Measurements from ENCODE around the gene TACR2. TPM values are rescaled to one million over a fixed set of nuclear protein-coding genes. Genes with fewer than 3 reads are reported as not detected.
"Not testable (repeated sequence)": the region's sequence is repeated elsewhere in the genome, so short reads cannot be mapped to it uniquely, and the experiment has no call there.

Gene TACR2
- total RNA-seq, 2 experiments from 2014 or later, result not detected

DNA sequence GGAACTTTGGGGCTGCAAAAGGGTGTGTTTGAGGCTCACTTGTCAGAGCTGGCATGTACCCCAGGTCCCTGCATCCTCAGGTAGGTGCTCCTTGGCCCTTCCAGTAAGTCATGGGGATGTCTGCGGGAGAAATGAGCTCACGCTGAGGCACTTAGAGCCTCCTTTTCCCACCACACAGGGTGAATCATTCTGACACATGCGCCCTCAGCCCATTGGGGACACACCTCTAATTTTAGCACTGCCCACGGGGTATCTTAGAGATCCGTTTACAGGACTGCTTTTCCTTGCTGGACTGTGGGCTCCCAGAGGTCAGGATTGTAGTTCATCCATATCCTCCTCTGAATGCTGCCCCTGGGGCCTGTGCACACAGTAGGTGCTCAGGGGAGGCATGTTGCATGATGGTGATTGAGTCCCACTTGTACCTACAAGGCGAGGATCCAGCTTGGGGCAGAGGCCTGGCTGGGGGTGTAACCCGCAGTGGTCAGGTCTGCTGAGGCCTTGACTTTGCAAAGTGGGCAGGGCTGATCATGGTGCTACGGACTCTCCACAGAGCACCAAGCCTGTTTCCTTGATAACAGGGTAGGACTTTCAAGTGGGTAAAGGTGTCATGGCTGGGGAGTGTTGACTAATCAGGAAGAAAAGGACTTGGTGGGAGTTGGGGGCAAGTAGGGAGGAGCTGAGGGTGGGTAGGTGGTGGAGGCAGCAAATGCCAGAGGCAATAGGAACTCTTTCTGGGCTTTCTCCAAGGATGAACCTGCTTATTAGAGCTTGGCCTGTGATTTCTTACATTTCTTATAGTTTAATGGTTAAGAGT lies 40.4 kb upstream of the TACR2 start:
- H3K4me1 Mint-ChIP-seq, result peaks cover 7% of the 10 kb centered on the region
- ATAC-seq (ENCODE audit: low read depth) (no peak), DNase-seq (no peak)
- POLR2A ChIA-PET, result interaction anchor here (1.5 kb wide), 1 partner anchor 9 kb away, joined by 5 read pairs; no protein-coding TSS in a partner anchor
- peaks cover 12% of the 10 kb centered on the region for H3K27me3 Mint-ChIP-seq
- no peaks in the 10 kb centered on the region for H3K9me3 Mint-ChIP-seq
- no peak overlapping the region for H3K27ac Mint-ChIP-seq
- peaks cover 1% of the 10 kb centered on the region for H3K36me3 Mint-ChIP-seq
- H3K4me3 Mint-ChIP-seq, result no peak overlapping the region

DNA sequence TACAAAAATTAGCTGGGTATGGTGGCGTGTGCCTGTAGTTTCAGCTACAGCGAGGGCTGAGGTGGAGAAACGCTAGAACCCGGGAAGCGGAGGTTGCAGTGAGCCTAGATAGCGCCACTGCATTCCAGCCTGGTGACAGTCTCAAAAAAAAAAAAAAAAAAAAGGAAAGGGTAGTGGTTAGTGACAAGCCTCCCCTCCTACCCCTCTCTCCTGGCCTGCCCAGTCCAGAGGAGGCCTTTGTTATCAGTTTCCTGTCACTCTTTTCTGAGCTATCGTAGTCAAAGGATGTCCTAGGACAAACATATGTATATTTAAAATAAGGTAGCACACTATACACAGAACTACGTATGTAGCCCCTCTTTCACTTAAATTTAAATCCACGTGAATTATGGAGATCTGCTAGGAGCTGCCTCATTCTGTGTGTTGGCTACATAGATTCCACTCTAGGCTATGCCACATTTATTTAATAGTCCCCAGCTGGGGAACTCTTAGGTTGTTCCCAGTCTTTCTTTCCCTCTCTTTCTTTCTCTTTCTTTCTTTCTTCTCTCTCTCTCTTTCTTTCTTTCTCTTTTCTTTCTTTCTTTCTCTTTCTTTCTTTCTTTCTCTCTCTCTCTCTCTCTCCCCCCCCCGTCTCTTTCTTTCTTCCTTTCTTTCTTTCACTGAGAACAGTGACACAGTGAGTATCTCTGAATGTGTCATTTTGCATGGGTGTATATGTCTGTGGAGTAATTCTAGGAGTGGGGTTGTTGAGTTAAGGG lies 38.5 kb upstream of the TACR2 start:
- peaks cover 8% of the 10 kb centered on the region for H3K4me1 Mint-ChIP-seq
- DNase-seq (no peak), ATAC-seq (ENCODE audit: low read depth) (no peak)
- POLR2A ChIA-PET, result interaction anchor here (0.7 kb wide), 1 partner anchor 11 kb away, joined by 4 read pairs; no protein-coding TSS in a partner anchor
- peaks cover 13% of the 10 kb centered on the region for H3K27me3 Mint-ChIP-seq
- H3K36me3 Mint-ChIP-seq, result peaks cover 1% of the 10 kb centered on the region
- no peak overlapping the region for H3K27ac Mint-ChIP-seq
- no peaks in the 10 kb centered on the region for H3K9me3 Mint-ChIP-seq
- no peak overlapping the region for H3K4me3 Mint-ChIP-seq

DNA sequence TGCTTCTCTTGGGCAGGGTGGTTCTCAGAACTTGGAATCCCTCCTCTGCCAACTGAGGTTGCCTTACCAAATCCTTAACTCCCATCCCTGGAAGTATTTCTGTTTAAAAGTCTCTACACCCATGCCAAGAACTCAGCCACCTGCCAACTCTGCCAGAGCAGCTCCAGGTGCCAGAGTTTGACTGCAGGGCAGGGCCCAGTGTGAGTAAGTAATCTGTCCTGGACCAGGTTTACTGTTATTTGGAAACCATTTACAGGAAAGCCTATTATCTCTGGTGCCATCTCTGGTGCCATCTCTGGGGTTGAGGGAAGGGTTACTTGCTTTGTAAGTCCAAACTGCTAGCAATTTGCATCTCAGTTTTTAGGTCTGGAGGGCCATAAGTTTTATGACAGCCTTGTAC lies 37.1 kb upstream of the TACR2 start:
- peaks cover 14% of the 10 kb centered on the region for H3K4me1 Mint-ChIP-seq
- H3K4me3 Mint-ChIP-seq, result no peak overlapping the region
- no peaks in the 10 kb centered on the region for H3K9me3 Mint-ChIP-seq
- peaks cover 1% of the 10 kb centered on the region for H3K36me3 Mint-ChIP-seq
- H3K27me3 Mint-ChIP-seq, result peaks cover 13% of the 10 kb centered on the region
- no peak overlapping the region for H3K27ac Mint-ChIP-seq
- no peak for ATAC-seq (ENCODE audit: low read depth)
- no peak for DNase-seq
- POLR2A ChIA-PET, result no interaction called here

DNA sequence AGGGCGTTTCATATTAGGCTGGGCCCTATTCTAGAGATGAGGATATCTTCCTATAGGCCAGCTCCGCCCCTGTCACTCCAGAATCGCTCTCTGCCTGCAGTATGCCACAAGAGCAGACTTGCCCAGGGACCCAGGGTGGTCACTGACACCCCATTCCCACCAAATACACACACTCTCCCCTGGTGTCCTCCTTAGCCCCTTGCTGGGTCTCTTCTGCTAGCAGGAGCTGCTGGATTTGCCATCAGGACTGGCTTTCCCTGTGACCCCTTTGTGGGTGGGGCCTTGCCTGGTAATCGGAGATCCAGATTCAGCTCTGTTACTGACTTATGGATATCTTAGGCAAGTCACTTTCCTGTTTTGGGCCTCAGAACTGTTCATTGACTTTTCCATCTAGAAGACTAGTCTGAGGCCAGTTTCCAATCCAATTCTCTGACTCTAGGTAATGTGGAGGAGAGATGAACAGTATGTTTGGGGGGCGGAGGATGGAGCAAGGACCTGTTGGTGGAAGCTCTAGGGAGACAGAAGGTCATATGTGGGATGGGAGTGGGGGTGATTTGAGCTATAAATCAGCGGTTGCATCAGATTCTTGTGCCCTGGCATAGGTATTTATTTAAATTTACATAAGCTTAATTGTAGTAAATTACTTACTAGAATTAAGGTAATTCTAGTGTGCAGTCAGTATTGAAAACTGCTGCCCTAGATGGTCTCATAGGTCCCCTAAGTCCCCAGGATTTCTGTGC lies 36.1 kb upstream of the TACR2 start:
- Mint-ChIP-seq H3K4me3 (peak overlapping the region; percentile 89), H3K9me3 (no peaks in the 10 kb centered on the region), H3K36me3 (peaks cover 1% of the 10 kb centered on the region), H3K4me1 (peaks cover 19% of the 10 kb centered on the region), H3K27me3 (peaks cover 19% of the 10 kb centered on the region), H3K27ac (no peak overlapping the region)
- DNase-seq (no peak), ATAC-seq (ENCODE audit: low read depth) (no peak)
- POLR2A ChIA-PET, result no interaction called here

DNA sequence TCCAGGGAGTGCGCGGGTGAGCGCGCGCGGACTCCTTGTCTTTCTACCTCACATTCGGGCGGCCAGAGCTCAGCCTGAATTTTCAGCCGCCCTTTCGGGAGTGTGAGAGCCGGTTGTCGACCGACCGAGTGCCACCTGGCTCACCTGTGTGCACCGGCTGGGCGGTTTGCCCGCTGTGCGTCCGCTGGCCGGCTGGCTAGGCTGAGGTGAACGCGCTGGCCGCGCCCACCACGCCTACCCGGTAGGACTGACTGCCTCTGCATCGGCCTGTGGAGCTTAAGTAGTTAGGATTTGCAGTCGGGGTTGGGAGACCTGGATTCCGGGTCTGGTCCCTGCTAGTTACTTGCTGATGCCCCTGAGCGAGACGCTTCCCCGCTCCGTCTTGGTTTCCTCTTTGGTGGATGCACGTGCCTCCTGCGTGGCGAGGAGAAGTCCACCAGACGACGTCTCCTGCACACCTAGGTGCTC lies 35.1 kb upstream of the TACR2 start:
- H3K4me3 Mint-ChIP-seq, result peak overlapping the region; percentile 89
- H3K4me1 Mint-ChIP-seq, result peaks cover 19% of the 10 kb centered on the region
- POLR2A ChIA-PET, result interaction anchor here (1.6 kb wide), 1 partner anchor 14 kb away, joined by 7 read pairs; no protein-coding TSS in a partner anchor
- no peaks in the 10 kb centered on the region for H3K9me3 Mint-ChIP-seq
- no peak for ATAC-seq (ENCODE audit: low read depth)
- peaks cover 1% of the 10 kb centered on the region for H3K36me3 Mint-ChIP-seq
- peaks cover 22% of the 10 kb centered on the region for H3K27me3 Mint-ChIP-seq
- no peak for DNase-seq
- no peak overlapping the region for H3K27ac Mint-ChIP-seq

DNA sequence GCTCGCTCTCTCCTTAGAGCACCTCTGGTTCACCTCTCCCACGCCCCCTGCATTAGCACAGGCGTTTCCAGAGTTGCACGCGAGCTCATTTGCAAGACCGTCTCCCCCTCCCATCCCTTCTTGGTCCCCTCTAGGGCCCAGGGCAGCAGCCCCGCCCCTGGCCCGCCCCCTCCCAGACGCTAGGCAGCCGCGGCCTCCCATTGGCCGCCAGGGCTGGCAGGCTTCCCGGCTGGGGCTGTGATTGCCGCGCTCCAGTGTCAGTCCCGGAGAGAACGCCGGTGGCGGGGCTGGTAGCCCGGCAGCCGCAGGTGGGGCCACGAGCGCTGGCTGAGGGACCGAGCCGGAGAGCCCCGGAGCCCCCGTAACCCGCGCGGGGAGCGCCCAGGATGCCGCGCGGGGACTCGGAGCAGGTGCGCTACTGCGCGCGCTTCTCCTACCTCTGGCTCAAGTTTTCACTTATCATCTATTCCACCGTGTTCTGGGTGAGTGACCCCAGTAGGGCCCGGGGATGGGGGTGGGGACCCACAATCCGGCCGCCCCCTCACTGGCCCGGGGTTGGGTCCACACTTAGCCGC lies 34.6 kb upstream of the TACR2 start, which contains the start of gene TSPAN15:
TSPAN15 (plus strand) TSS at position 257 of the 575 bp plus-strand sequence; CDS start at position 387, 130 bp downstream.
- Mint-ChIP-seq H3K27me3 (peaks cover 22% of the 10 kb centered on the region), H3K27ac (no peak within 1 kb of the TSS), H3K36me3 (peaks cover 1% of the 10 kb centered on the region), H3K4me3 (peak within 1 kb of the TSS; percentile 89), H3K4me1 (peaks cover 19% of the 10 kb centered on the region), H3K9me3 (no peaks in the 10 kb centered on the region)
- POLR2A ChIA-PET, result interaction anchor here (1.6 kb wide), 1 partner anchor 14 kb away, joined by 7 read pairs; no protein-coding TSS in a partner anchor
- peak; percentile 82 for DNase-seq
- peak; percentile 94 for ATAC-seq (ENCODE audit: low read depth)

DNA sequence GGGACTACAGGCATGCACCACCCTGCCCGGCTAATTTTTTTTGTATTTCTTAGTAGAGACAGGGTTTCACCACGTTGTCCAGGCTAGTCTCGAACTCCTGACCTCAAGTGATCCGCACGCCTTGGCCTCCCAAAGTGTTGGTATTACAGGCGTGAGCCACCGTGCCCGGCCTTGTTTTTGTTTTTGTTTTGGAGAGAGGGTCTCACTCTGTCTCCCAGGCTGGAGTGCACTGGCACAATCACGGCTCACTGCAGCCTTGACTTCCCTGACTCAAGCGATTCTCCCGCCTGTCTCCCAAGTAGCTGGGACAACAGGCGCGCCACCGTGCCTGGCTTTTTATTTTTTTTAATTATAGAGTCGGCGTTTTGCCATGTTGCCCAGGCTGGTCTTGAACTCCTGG lies 33.7 kb upstream of the TACR2 start:
- H3K9me3 Mint-ChIP-seq; DNase-seq; ATAC-seq (ENCODE audit: low read depth); H3K36me3 Mint-ChIP-seq; H3K27ac Mint-ChIP-seq; H3K4me3 Mint-ChIP-seq: not testable (repeated sequence)
- peaks cover 21% of the 10 kb centered on the region for H3K27me3 Mint-ChIP-seq
- H3K4me1 Mint-ChIP-seq, result peaks cover 19% of the 10 kb centered on the region
- POLR2A ChIA-PET, result interaction anchor here (1.6 to 2.2 kb wide), 2 partner anchors 15 kb away, joined by 6 to 7 read pairs; no protein-coding TSS in a partner anchor

DNA sequence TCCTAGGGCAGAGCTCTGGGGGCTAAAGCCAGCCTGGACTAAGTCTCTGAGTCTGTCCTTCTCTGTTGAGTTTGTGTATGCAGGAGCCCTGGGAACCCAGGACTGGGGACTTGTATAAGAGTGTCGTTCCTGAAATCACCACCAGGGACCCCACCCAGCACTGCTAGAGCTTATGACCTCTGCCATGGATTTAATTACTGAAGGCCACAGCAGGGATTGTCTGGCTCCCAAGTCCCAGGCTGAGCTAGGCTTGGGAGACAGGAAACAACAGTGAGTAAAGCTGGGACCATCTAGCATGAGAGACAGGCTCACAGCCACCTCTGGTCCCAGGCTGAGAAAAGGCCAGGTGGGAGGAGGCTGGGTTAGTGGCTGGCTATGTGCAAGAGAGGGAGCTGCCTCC lies 33.1 kb upstream of the TACR2 start:
- DNase-seq (peak; percentile 47), ATAC-seq (ENCODE audit: low read depth) (peak; percentile 62)
- Mint-ChIP-seq H3K27me3 (peaks cover 24% of the 10 kb centered on the region), H3K4me3 (peak overlapping the region; percentile 7), H3K4me1 (peaks cover 19% of the 10 kb centered on the region), H3K9me3 (no peaks in the 10 kb centered on the region), H3K27ac (peak overlapping the region; percentile 74), H3K36me3 (peaks cover 1% of the 10 kb centered on the region)
- POLR2A ChIA-PET, result interaction anchor here (2.2 kb wide), 1 partner anchor 16 kb away, joined by 6 read pairs; no protein-coding TSS in a partner anchor

DNA sequence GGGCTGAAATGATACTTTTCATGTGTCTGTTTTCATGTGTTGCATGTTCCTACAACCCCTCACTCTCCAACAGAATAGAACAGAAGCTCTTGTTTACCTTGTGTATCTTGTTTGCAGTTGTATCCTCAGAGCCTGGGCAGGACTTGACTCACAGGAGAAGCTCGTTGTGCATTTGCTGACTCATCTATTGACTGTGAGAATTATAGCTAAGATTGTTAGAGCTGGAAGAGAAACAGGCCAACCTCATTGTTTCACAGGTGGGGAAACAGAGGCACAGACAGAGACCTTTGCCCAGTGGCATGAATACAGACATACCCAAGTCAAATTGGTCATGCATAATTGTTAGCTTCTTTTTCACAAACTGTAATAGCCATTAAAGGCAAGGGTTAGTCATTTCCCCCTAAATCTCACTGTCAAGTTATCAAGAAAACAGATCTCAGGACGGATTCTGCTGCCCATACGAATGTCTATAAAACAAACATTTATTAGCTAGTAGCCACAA lies 30.0 kb upstream of the TACR2 start:
- Mint-ChIP-seq H3K27ac (no peak overlapping the region), H3K36me3 (no peaks in the 10 kb centered on the region), H3K4me1 (peaks cover 17% of the 10 kb centered on the region), H3K4me3 (no peak overlapping the region), H3K9me3 (no peaks in the 10 kb centered on the region), H3K27me3 (peaks cover 17% of the 10 kb centered on the region)
- POLR2A ChIA-PET, result interaction anchor here (0.7 to 1.4 kb wide), 3 partner anchors 10 to 19 kb away, joined by 3 to 5 read pairs (median 3); no protein-coding TSS in a partner anchor
- ATAC-seq (ENCODE audit: low read depth) (no peak), DNase-seq (no peak)

DNA sequence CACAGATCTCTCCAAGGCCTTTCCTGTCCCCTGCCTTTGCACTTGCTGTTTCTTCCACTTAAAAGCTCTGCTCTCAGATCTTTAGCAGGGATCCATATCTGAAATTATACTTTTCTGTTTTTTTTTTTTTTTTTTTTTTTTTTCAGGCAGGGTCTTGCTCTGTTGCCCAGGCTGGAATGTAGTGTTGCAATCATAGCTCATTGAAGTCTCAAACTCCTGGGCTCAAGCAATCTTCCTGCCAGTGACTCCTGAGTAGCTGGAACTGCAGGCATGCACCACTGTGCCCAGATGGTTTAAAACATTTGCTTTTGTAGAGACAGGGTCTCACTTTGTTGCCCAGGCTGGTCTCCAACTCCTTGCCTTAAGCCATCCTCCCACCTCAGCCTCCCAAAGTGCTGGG lies 29.5 kb upstream of the TACR2 start:
- POLR2A ChIA-PET, result interaction anchor here (0.7 to 1.4 kb wide), 2 partner anchors 13 to 19 kb away, joined by 3 to 5 read pairs; no protein-coding TSS in a partner anchor
- ATAC-seq (ENCODE audit: low read depth), result no peak
- no peak for DNase-seq
- Mint-ChIP-seq H3K4me3 (no peak overlapping the region), H3K36me3 (no peaks in the 10 kb centered on the region), H3K4me1 (peaks cover 16% of the 10 kb centered on the region), H3K27me3 (peaks cover 17% of the 10 kb centered on the region), H3K27ac (no peak overlapping the region), H3K9me3 (no peaks in the 10 kb centered on the region)

DNA sequence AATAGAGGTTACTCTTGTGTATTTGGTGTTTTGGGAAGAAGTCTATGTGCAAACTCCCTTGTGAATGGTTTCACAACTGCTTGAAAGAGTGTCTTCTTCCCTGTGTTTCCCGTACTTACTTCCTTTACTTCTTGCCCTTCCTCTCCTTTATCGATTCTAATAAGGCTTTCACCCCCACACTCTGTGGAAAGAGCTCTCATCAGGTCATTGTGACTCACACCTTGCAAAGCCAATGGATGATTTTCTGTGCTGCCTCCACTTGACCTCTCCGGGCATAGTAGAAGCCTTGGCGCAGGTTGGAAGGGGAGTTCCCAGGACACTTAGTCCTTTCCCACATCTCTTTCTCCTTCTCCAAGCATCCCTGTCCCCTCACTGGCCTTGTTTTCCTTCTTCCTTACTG lies 28.3 kb upstream of the TACR2 start:
- Mint-ChIP-seq H3K4me1 (peaks cover 11% of the 10 kb centered on the region), H3K27me3 (peaks cover 17% of the 10 kb centered on the region), H3K4me3 (no peak overlapping the region), H3K9me3 (no peaks in the 10 kb centered on the region), H3K36me3 (no peaks in the 10 kb centered on the region), H3K27ac (no peak overlapping the region)
- ATAC-seq (ENCODE audit: low read depth) (no peak), DNase-seq (no peak)
- POLR2A ChIA-PET, result interaction anchor here (0.7 kb wide), 1 partner anchor 1437 kb away, joined by 4 read pairs; no protein-coding TSS in a partner anchor

DNA sequence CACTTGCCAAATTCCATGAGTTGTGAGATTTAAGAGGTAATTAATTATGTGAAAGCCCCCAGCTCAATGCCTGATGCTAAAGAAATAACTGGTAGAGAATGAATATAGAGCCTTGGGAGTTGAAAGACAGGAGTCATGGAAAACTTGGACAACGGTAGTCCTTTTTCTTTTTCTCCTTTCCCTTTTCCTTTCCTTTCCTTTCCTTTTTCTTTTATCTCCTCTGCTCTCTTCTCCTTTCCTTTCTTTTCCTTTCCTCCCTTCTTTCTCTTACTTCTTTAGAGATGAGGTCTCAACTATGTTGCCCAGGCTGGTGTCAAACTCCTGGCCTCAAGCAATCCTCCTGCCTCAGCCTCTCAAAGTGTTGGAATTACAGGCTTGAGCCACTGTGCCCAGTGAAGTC lies 26.6 kb upstream of the TACR2 start:
- DNase-seq (no peak), ATAC-seq (ENCODE audit: low read depth) (no peak)
- Mint-ChIP-seq H3K4me3 (no peak overlapping the region), H3K27ac (no peak overlapping the region), H3K27me3 (peaks cover 16% of the 10 kb centered on the region), H3K9me3 (no peaks in the 10 kb centered on the region), H3K36me3 (no peaks in the 10 kb centered on the region), H3K4me1 (peaks cover 1% of the 10 kb centered on the region)
- POLR2A ChIA-PET, result no interaction called here

All from activated naive CD8-positive, alpha-beta T cell treated with anti-CD3 and anti-CD28 coated beads, Interleukin-2, amount 10 ng/mL, durations not matched to agents 7 days and 5 days (primary cell).